ENCODE data around the gene RAD23B. TPM values are rescaled to one million over a fixed set of nuclear protein-coding genes. Genes with fewer than 3 reads are reported as not detected.

Gene RAD23B
- total and polyA plus RNA-seq, 2 of the 13 experiments (the other 11 are each of a cell fraction or from before 2014, with no cell fraction given): 133 to 156 TPM

- TF ChIP-seq, protein P1, sequence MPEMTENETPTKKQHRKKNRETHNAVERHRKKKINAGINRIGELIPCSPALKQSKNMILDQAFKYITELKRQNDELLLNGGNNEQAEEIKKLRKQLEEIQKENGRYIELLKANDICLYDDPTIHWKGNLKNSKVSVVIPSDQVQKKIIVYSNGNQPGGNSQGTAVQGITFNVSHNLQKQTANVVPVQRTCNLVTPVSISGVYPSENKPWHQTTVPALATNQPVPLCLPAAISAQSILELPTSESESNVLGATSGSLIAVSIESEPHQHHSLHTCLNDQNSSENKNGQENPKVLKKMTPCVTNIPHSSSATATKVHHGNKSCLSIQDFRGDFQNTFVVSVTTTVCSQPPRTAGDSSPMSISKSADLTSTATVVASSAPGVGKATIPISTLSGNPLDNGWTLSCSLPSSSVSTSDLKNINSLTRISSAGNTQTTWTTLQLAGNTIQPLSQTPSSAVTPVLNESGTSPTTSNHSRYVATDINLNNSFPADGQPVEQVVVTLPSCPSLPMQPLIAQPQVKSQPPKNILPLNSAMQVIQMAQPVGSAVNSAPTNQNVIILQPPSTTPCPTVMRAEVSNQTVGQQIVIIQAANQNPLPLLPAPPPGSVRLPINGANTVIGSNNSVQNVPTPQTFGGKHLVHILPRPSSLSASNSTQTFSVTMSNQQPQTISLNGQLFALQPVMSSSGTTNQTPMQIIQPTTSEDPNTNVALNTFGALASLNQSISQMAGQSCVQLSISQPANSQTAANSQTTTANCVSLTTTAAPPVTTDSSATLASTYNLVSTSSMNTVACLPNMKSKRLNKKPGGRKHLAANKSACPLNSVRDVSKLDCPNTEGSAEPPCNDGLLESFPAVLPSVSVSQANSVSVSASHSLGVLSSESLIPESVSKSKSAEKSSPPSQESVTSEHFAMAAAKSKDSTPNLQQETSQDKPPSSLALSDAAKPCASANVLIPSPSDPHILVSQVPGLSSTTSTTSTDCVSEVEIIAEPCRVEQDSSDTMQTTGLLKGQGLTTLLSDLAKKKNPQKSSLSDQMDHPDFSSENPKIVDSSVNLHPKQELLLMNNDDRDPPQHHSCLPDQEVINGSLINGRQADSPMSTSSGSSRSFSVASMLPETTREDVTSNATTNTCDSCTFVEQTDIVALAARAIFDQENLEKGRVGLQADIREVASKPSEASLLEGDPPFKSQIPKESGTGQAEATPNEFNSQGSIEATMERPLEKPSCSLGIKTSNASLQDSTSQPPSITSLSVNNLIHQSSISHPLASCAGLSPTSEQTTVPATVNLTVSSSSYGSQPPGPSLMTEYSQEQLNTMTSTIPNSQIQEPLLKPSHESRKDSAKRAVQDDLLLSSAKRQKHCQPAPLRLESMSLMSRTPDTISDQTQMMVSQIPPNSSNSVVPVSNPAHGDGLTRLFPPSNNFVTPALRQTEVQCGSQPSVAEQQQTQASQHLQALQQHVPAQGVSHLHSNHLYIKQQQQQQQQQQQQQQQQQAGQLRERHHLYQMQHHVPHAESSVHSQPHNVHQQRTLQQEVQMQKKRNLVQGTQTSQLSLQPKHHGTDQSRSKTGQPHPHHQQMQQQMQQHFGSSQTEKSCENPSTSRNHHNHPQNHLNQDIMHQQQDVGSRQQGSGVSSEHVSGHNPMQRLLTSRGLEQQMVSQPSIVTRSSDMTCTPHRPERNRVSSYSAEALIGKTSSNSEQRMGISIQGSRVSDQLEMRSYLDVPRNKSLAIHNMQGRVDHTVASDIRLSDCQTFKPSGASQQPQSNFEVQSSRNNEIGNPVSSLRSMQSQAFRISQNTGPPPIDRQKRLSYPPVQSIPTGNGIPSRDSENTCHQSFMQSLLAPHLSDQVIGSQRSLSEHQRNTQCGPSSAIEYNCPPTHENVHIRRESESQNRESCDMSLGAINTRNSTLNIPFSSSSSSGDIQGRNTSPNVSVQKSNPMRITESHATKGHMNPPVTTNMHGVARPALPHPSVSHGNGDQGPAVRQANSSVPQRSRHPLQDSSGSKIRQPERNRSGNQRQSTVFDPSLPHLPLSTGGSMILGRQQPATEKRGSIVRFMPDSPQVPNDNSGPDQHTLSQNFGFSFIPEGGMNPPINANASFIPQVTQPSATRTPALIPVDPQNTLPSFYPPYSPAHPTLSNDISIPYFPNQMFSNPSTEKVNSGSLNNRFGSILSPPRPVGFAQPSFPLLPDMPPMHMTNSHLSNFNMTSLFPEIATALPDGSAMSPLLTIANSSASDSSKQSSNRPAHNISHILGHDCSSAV (CRISPR knock-in tag; IDR thresholded peaks at IDR 0.05; ENCODE audit: borderline replicate concordance): no peak
- TF ChIP-seq, protein P2, sequence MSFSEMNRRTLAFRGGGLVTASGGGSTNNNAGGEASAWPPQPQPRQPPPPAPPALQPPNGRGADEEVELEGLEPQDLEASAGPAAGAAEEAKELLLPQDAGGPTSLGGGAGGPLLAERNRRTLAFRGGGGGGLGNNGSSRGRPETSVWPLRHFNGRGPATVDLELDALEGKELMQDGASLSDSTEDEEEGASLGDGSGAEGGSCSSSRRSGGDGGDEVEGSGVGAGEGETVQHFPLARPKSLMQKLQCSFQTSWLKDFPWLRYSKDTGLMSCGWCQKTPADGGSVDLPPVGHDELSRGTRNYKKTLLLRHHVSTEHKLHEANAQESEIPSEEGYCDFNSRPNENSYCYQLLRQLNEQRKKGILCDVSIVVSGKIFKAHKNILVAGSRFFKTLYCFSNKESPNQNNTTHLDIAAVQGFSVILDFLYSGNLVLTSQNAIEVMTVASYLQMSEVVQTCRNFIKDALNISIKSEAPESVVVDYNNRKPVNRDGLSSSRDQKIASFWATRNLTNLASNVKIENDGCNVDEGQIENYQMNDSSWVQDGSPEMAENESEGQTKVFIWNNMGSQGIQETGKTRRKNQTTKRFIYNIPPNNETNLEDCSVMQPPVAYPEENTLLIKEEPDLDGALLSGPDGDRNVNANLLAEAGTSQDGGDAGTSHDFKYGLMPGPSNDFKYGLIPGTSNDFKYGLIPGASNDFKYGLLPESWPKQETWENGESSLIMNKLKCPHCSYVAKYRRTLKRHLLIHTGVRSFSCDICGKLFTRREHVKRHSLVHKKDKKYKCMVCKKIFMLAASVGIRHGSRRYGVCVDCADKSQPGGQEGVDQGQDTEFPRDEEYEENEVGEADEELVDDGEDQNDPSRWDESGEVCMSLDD (CRISPR knock-in tag; IDR thresholded peaks at IDR 0.05; ENCODE audit: borderline replicate concordance): no peak
- peak; percentile 93 for TF ChIP-seq SALL1 (CRISPR knock-in tag; IDR thresholded peaks at IDR 0.05)
- peak; percentile 99 for TF ChIP-seq ARID5B (CRISPR knock-in tag; IDR thresholded peaks at IDR 0.05)
- peak; percentile 58; the same call in 1 of the 2 replicates for TF ChIP-seq ZNF205 (CRISPR knock-in tag; IDR thresholded peaks at IDR 0.05)
- no peak for TF ChIP-seq HMGA1 (CRISPR knock-in tag; conservative IDR thresholded peaks at IDR 0.05)
These were observed 31.2 kb upstream of the RAD23B start (continued) for GRCh38 chr9:107251756-107252322.

All from HepG2 (cell line).